Keratinocyte (primary cell): Measurements from ENCODE around the gene TAS2R43.

Experiments used
- EZH2 ChIP-seq: IDR thresholded peaks from one replicate; pipeline ENCODE4 v1.6.1; 2012; ENCODE audit warnings: inconsistent platforms, mild to moderate bottlenecking, low read length, moderate library complexity
- TF ChIP-seq, protein P1 (sequence below), 3 experiments: IDR thresholded peaks in 1 of 3; conservative IDR thresholded peaks in 1 of 3; optimal IDR thresholded peaks in 1 of 3; 2 replicates in 2 of 3; 3 replicates in 1 of 3; pipeline versions ENCODE3 to v1.5.1; 2011; ENCODE audit warnings: low read length in 3 of 3, mild to moderate bottlenecking in 3 of 3, moderate library complexity in 2 of 3, control low read depth in 1 of 3, inconsistent platforms in 1 of 3; ENCODE audit not compliant: insufficient read depth in 2 of 3; ENCODE audit errors: extremely low read depth in 1 of 3

DNA sequence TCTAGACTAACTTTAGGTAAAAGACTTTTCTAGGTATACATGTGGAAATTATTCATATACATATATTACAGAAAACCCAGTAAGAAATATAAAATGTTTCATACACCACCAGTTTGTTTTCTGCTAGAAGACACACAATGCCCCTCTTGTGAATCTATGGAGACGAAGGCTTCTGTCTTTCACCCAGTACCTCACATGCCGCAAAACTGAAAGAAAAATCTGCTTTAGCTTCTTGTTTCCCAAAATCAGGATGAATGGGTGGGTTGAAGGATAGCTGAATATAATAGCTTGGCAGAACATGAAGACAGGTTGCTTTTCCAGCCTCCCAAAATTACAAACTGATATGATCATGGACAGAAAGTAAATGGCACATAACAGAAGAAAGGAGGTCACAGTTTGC lies 41.0 kb upstream of the TAS2R43 start:
- TF ChIP-seq, protein P1, sequence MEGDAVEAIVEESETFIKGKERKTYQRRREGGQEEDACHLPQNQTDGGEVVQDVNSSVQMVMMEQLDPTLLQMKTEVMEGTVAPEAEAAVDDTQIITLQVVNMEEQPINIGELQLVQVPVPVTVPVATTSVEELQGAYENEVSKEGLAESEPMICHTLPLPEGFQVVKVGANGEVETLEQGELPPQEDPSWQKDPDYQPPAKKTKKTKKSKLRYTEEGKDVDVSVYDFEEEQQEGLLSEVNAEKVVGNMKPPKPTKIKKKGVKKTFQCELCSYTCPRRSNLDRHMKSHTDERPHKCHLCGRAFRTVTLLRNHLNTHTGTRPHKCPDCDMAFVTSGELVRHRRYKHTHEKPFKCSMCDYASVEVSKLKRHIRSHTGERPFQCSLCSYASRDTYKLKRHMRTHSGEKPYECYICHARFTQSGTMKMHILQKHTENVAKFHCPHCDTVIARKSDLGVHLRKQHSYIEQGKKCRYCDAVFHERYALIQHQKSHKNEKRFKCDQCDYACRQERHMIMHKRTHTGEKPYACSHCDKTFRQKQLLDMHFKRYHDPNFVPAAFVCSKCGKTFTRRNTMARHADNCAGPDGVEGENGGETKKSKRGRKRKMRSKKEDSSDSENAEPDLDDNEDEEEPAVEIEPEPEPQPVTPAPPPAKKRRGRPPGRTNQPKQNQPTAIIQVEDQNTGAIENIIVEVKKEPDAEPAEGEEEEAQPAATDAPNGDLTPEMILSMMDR (optimal IDR thresholded peaks at IDR 0.05 in 1 of 3, IDR thresholded peaks at IDR 0.05 in 1 of 3, conservative IDR thresholded peaks at IDR 0.05 in 1 of 3; ENCODE audit: extremely low read depth in 1 of 3, insufficient read depth in 2 of 3, low read length in 3 of 3): no peak
- TF ChIP-seq EZH2: no peak
